HEK293 (cell line): ENCODE measurements around the gene GTPBP6.

Source experiments
- CTCF ChIA-PET: fragments of 350-600 bp; formaldehyde crosslinking; extraction: SDS; loops from one replicate; lab custom pipeline; 2021; ENCODE audit warnings: antibody characterized with exemption; lab: Yijun Ruan, JAX
- POLR2A ChIA-PET: fragments of 300-600 bp; formaldehyde crosslinking; extraction: SDS; loops from one replicate; lab custom pipeline; 2020; ENCODE audit warnings: antibody characterized with exemption, inconsistent platforms; lab: Yijun Ruan, JAX
- H3K27ac ChIP-seq: fragments of 200-500 bp; sonication (Bioruptor generic); 2 replicates; pipeline ENCODE4 v1.5.1; 2014; ENCODE audit warnings: low read depth, low read length, control low read depth, inconsistent platforms; ENCODE audit errors: extremely low read depth
- H3K36me3 ChIP-seq, 2 experiments: fragments of 200-500 bp in 1 of 2; sonication (Bioruptor generic) in 1 of 2; 1 replicate in 1 of 2; 2 replicates in 1 of 2; pipeline ENCODE4 v1.5.1; 2014 to 2017; ENCODE audit warnings: inconsistent platforms in 2 of 2, low read length in 2 of 2; ENCODE audit not compliant: control insufficient read depth in 2 of 2, insufficient read depth in 1 of 2
- H3K4me1 ChIP-seq: fragments of 200-500 bp; sonication (Bioruptor generic); 2 replicates; pipeline ENCODE4 v1.5.1; 2014; ENCODE audit warnings: mild to moderate bottlenecking, low read length, inconsistent platforms; ENCODE audit not compliant: control insufficient read depth, insufficient read depth
- H3K4me3 ChIP-seq: 2 replicates; pipeline ENCODE4 v1.5.1; 2011; ENCODE audit warnings: low read depth, mild to moderate bottlenecking, control low read depth, low read length, moderate library complexity
- H3K9me3 ChIP-seq: fragments of 200-500 bp; sonication (Bioruptor generic); 2 replicates; pipeline ENCODE4 v1.5.1; 2014; ENCODE audit warnings: low read depth, low read length, inconsistent platforms; ENCODE audit not compliant: control insufficient read depth, insufficient read depth
- BCL11B ChIP-seq: fragments of 450-650 bp; formaldehyde crosslinking; IDR thresholded peaks from 2 replicates; pipeline ENCODE4 v1.5.1; 2016; ENCODE audit warnings: low read depth, missing biosample characterization, missing genetic modification characterization
- FEZF1 ChIP-seq: fragments of 450-650 bp; formaldehyde crosslinking; IDR thresholded peaks from 2 replicates; pipeline ENCODE4 v1.5.1; 2016; ENCODE audit warnings: missing biosample characterization, missing genetic modification characterization
- ZNF426 ChIP-seq: fragments of 450-650 bp; formaldehyde crosslinking; IDR thresholded peaks from 2 replicates; pipeline ENCODE4 v1.5.1; 2017; ENCODE audit warnings: missing biosample characterization, missing genetic modification characterization, mild to moderate bottlenecking, inconsistent platforms, moderate library complexity
- ZNF433 ChIP-seq: fragments of 450-650 bp; formaldehyde crosslinking; IDR thresholded peaks from 2 replicates; pipeline ENCODE4 v1.5.1; 2016; ENCODE audit warnings: missing biosample characterization, missing genetic modification characterization, low read depth
- ZNF544 ChIP-seq: fragments of 450-650 bp; formaldehyde crosslinking; IDR thresholded peaks from 2 replicates; pipeline ENCODE4 v1.5.0; 2017; ENCODE audit warnings: missing biosample characterization, missing genetic modification characterization
- ZNF621 ChIP-seq: fragments of 450-650 bp; formaldehyde crosslinking; IDR thresholded peaks from 2 replicates; pipeline ENCODE4 v1.5.1; 2017; ENCODE audit warnings: missing biosample characterization, missing genetic modification characterization
- ZNF660 ChIP-seq: fragments of 450-650 bp; IDR thresholded peaks from 2 replicates; pipeline ENCODE4 v1.5.1; 2018; ENCODE audit warnings: missing biosample characterization, mild to moderate bottlenecking, missing genetic modification characterization
- ZNF837 ChIP-seq: fragments of 450-650 bp; formaldehyde crosslinking; IDR thresholded peaks from 2 replicates; pipeline ENCODE4 v1.5.1; 2016; ENCODE audit warnings: missing biosample characterization, missing genetic modification characterization
- ZNF843 ChIP-seq: fragments of 450-650 bp; formaldehyde crosslinking; IDR thresholded peaks from 2 replicates; pipeline ENCODE4 v1.5.1; 2016; ENCODE audit warnings: missing biosample characterization, missing genetic modification characterization
- TF ChIP-seq, protein P1 (sequence below): fragments of 450-650 bp; formaldehyde crosslinking; IDR thresholded peaks from 2 replicates; pipeline ENCODE4 v1.5.1; 2016; ENCODE audit warnings: missing biosample characterization, missing genetic modification characterization
- TF ChIP-seq, protein P2 (sequence below): fragments of 450-650 bp; formaldehyde crosslinking; IDR thresholded peaks from 2 replicates; pipeline ENCODE4 v1.5.1; 2016; ENCODE audit warnings: missing biosample characterization, missing genetic modification characterization, low read depth
- TF ChIP-seq, protein P3 (sequence below): fragments of 450-650 bp; IDR thresholded peaks from 2 replicates; pipeline ENCODE4 v1.5.1; 2018; ENCODE audit warnings: missing biosample characterization, missing genetic modification characterization
- TF ChIP-seq, protein P4 (sequence below): fragments of 450-650 bp; formaldehyde crosslinking; IDR thresholded peaks from 2 replicates; pipeline ENCODE4 v1.5.1; 2016; ENCODE audit warnings: missing biosample characterization, missing genetic modification characterization
- TF ChIP-seq, protein P5 (sequence below): fragments of 450-650 bp; formaldehyde crosslinking; IDR thresholded peaks from 2 replicates; pipeline ENCODE4 v1.5.1; 2017; ENCODE audit warnings: missing biosample characterization, missing genetic modification characterization
- TF ChIP-seq, protein P6 (sequence below): fragments of 450-650 bp; formaldehyde crosslinking; optimal IDR thresholded peaks from 2 replicates; pipeline ENCODE3; 2016; ENCODE audit warnings: missing biosample characterization, mild to moderate bottlenecking, missing genetic modification characterization

Gene GTPBP6

DNA sequence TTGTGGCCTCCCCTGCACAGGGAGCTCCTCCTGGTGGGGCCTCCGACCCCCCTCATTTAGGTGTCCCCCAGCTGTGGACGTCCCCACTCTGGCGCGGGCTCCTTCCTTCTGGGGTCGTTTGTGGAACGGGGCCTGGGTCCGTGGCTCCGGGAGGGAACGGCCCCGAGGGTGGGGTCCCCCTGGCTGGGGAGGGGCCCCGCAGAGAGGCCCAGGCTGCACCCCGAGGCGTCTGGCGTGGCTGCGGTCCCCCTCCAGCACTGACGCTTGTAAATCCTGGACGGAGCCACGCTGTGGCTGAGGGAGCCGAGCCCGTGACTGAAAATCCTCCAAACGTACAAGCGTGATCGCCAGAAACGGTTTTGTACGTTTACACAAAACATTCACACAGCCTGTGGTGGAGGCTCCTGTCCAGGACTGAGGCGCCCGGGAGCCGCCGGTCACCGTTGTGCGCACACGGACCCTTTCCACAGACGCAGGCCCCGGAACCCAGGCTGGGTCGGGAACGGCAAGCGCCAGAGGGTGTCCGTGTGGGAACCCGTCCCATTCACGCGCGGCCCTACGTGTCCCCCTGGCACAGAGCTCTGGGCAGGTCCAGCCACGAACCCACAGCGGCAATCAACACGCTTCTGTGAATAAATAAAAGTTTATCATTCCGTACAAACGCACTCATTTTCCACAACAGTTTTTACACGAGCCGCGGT lies 15.2 kb upstream of the GTPBP6 start (continued):
- no peak for TF ChIP-seq ZNF660 (tag by site-specific recombination)
- TF ChIP-seq ZNF621 (tag by site-specific recombination), result no peak
- TF ChIP-seq, protein P1, sequence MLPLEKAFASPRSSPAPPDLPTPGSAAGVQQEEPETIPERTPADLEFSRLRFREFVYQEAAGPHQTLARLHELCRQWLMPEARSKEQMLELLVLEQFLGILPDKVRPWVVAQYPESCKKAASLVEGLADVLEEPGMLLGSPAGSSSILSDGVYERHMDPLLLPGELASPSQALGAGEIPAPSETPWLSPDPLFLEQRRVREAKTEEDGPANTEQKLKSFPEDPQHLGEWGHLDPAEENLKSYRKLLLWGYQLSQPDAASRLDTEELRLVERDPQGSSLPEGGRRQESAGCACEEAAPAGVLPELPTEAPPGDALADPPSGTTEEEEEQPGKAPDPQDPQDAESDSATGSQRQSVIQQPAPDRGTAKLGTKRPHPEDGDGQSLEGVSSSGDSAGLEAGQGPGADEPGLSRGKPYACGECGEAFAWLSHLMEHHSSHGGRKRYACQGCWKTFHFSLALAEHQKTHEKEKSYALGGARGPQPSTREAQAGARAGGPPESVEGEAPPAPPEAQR (tag by site-specific recombination), result no peak
- no peak for TF ChIP-seq FEZF1 (tag by site-specific recombination)
- TF ChIP-seq ZNF433, result no peak

DNA sequence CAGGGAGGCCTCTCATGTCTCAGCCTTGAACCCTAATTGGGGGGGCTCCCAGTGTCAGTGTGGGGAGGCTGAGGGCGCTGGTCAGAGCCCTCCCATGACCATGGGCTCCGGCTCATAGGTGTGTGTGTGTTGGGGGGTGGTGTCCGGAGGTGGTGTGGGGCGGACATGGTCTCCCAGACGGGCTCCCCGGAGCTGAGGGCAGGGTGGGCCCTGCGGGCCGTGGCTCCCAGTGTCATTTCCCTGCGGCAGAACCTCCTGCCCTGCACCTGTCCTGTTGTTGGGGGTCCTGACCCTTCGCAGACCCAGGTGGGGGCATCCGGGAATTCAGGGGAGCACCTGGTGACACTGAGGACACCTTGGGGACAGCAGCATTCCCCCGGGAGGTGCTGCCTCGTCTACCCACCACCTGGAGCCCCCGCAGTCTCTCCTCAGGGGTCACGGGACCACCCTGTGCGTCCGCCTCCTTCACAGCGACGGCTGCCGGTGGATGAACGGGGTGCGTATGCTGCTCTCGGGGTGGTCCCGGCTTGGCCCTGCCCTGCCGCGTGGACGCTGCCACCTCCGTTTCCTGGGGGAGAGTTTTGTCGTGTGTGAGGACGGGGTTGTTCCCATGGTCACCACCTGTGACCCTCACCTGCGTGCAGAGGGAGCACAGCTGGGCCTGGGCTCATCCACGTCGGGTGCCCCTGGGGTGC lies 14.5 kb upstream of the GTPBP6 start:
- Histone ChIP-seq H3K36me3 (peaks cover 0 to 22% of the 10 kb centered on the region in 2 experiments; a peak in 1 of 3 replicates), H3K9me3 (no peaks in the 10 kb centered on the region), H3K27ac (no peak overlapping the region), H3K4me3 (no peak overlapping the region), H3K4me1 (no peaks in the 10 kb centered on the region)
- CTCF ChIA-PET, result no interaction called here
- TF ChIP-seq ZNF837, result no peak
- TF ChIP-seq, protein P1 (tag by site-specific recombination), result no peak
- TF ChIP-seq, protein P2, sequence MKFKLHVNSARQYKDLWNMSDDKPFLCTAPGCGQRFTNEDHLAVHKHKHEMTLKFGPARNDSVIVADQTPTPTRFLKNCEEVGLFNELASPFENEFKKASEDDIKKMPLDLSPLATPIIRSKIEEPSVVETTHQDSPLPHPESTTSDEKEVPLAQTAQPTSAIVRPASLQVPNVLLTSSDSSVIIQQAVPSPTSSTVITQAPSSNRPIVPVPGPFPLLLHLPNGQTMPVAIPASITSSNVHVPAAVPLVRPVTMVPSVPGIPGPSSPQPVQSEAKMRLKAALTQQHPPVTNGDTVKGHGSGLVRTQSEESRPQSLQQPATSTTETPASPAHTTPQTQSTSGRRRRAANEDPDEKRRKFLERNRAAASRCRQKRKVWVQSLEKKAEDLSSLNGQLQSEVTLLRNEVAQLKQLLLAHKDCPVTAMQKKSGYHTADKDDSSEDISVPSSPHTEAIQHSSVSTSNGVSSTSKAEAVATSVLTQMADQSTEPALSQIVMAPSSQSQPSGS (tag by site-specific recombination), result no peak
- TF ChIP-seq, protein P3, sequence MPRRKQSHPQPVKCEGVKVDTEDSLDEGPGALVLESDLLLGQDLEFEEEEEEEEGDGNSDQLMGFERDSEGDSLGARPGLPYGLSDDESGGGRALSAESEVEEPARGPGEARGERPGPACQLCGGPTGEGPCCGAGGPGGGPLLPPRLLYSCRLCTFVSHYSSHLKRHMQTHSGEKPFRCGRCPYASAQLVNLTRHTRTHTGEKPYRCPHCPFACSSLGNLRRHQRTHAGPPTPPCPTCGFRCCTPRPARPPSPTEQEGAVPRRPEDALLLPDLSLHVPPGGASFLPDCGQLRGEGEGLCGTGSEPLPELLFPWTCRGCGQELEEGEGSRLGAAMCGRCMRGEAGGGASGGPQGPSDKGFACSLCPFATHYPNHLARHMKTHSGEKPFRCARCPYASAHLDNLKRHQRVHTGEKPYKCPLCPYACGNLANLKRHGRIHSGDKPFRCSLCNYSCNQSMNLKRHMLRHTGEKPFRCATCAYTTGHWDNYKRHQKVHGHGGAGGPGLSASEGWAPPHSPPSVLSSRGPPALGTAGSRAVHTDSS (tag by site-specific recombination), result no peak
- TF ChIP-seq BCL11B, result no peak
- TF ChIP-seq, protein P4, sequence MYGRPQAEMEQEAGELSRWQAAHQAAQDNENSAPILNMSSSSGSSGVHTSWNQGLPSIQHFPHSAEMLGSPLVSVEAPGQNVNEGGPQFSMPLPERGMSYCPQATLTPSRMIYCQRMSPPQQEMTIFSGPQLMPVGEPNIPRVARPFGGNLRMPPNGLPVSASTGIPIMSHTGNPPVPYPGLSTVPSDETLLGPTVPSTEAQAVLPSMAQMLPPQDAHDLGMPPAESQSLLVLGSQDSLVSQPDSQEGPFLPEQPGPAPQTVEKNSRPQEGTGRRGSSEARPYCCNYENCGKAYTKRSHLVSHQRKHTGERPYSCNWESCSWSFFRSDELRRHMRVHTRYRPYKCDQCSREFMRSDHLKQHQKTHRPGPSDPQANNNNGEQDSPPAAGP (tag by site-specific recombination), result no peak
- no peak for TF ChIP-seq ZNF843 (tag by site-specific recombination)
- TF ChIP-seq ZNF544 (tag by site-specific recombination), result no peak
- TF ChIP-seq ZNF426 (tag by site-specific recombination), result no peak
- TF ChIP-seq, protein P5, sequence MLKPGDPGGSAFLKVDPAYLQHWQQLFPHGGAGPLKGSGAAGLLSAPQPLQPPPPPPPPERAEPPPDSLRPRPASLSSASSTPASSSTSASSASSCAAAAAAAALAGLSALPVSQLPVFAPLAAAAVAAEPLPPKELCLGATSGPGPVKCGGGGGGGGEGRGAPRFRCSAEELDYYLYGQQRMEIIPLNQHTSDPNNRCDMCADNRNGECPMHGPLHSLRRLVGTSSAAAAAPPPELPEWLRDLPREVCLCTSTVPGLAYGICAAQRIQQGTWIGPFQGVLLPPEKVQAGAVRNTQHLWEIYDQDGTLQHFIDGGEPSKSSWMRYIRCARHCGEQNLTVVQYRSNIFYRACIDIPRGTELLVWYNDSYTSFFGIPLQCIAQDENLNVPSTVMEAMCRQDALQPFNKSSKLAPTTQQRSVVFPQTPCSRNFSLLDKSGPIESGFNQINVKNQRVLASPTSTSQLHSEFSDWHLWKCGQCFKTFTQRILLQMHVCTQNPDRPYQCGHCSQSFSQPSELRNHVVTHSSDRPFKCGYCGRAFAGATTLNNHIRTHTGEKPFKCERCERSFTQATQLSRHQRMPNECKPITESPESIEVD (tag by site-specific recombination), result no peak
- TF ChIP-seq, protein P6, sequence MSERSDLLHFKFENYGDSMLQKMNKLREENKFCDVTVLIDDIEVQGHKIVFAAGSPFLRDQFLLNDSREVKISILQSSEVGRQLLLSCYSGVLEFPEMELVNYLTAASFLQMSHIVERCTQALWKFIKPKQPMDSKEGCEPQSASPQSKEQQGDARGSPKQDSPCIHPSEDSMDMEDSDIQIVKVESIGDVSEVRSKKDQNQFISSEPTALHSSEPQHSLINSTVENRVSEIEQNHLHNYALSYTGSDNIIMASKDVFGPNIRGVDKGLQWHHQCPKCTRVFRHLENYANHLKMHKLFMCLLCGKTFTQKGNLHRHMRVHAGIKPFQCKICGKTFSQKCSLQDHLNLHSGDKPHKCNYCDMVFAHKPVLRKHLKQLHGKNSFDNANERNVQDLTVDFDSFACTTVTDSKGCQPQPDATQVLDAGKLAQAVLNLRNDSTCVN (tag by site-specific recombination), result no peak
- TF ChIP-seq, all 188 proteins: peak for 0
- POLR2A ChIA-PET, result no interaction called here
